OCI-LY7 (cell line): ENCODE data around the gene WDFY4. TPM values are rescaled to one million over a fixed set of nuclear protein-coding genes. Genes with fewer than 3 reads are reported as not detected.

Experiments used
- BruUV-seq: library from RNA; stranded (reverse); fragments of 400-500 nt; replicated peaks from 2 replicates; lab custom pipeline; 2021; lab: Mats Ljungman, UMichigan
- CTCF ChIA-PET: fragments of 300-600 bp; sonication (Branson Sonifier 250); formaldehyde crosslinking; loops from one replicate; lab custom pipeline; 2022; ENCODE audit warnings: antibody characterized with exemption; ENCODE audit not compliant: unreplicated experiment; lab: Charles Lee
- POLR2A ChIA-PET: fragments of 300-600 bp; sonication (Branson Sonifier 250); formaldehyde crosslinking; loops from one replicate; lab custom pipeline; 2022; ENCODE audit warnings: antibody characterized with exemption; lab: Charles Lee
- DNase-seq: peaks from one replicate; pipeline ENCODE4 v3.0.0-alpha.2; 2015; ENCODE audit warnings: low spot score
- H2AFZ ChIP-seq: fragments of 200-600 bp; sonication (generic), shearing (Covaris generic); 2 replicates; pipeline ENCODE4 v1.6.1; 2014; ENCODE audit warnings: mild to moderate bottlenecking, antibody characterized with exemption, low read length, moderate library complexity
- H3K27ac ChIP-seq: fragments of 200-600 bp; sonication (generic); 2 replicates; pipeline ENCODE4 v1.5.1; 2014; ENCODE audit warnings: mixed run types, low read depth, mild to moderate bottlenecking, moderate library complexity, low read length, inconsistent platforms; ENCODE audit not compliant: poor library complexity, severe bottlenecking
- H3K36me3 ChIP-seq: fragments of 200-600 bp; sonication (generic); 2 replicates; pipeline ENCODE4 v1.6.1; 2014; ENCODE audit warnings: mild to moderate bottlenecking, antibody characterized with exemption, low read length, moderate library complexity, mixed read lengths; ENCODE audit not compliant: insufficient read depth
- H3K4me1 ChIP-seq: fragments of 200-600 bp; sonication (generic); 2 replicates; pipeline ENCODE4 v1.5.1; 2014; ENCODE audit warnings: mild to moderate bottlenecking, low read length; ENCODE audit not compliant: insufficient read depth, poor library complexity, severe bottlenecking
- H3K4me2 ChIP-seq: fragments of 200-600 bp; sonication (generic); 2 replicates; pipeline ENCODE4 v1.6.1; 2014; ENCODE audit warnings: mild to moderate bottlenecking, low read length
- H3K4me3 ChIP-seq: fragments of 200-600 bp; sonication (generic); 2 replicates; pipeline ENCODE4 v1.5.1; 2014; ENCODE audit warnings: mild to moderate bottlenecking, low read depth, low read length; ENCODE audit not compliant: poor library complexity, severe bottlenecking
- H3K79me2 ChIP-seq: fragments of 200-600 bp; sonication (generic); 2 replicates; pipeline ENCODE4 v1.6.1; 2016; ENCODE audit warnings: low read depth, mild to moderate bottlenecking, low read length, moderate library complexity, mixed read lengths; ENCODE audit not compliant: insufficient read depth
- H3K9me2 ChIP-seq: fragments of 200-600 bp; sonication (generic); 2 replicates; pipeline ENCODE4 v1.6.1; 2016; ENCODE audit warnings: mild to moderate bottlenecking, low read length, mixed read lengths; ENCODE audit not compliant: insufficient read depth
- H3K9me3 ChIP-seq: fragments of 200-600 bp; sonication (generic); 2 replicates; pipeline ENCODE4 v1.6.1; 2014; ENCODE audit warnings: mild to moderate bottlenecking, mixed run types, low read length, mixed read lengths
- H4K20me1 ChIP-seq: fragments of 200-600 bp; sonication (generic); 2 replicates; pipeline ENCODE4 v1.6.1; 2014; ENCODE audit warnings: mild to moderate bottlenecking, antibody characterized with exemption, low read length, moderate library complexity, mixed read lengths; ENCODE audit not compliant: insufficient read depth
- EZH2phosphoT487 ChIP-seq: fragments of 200-600 bp; sonication (generic); IDR thresholded peaks from 2 replicates; pipeline ENCODE4 v1.6.1; 2018; ENCODE audit warnings: low read depth, borderline replicate concordance, mild to moderate bottlenecking, mixed run types, antibody characterized with exemption, low read length, moderate library complexity, mixed read lengths
- intact Hi-C: fragments of 100-400 bp; cut with micrococcal nuclease; formaldehyde crosslinking; loops from one replicate; pipeline ENCODE4 v1.10.0; 2022; ENCODE audit not compliant: unreplicated experiment
- total RNA-seq, 2 experiments: library from RNA; depleted of rRNA in 1 of 2; stranded (reverse); fragments of >200 nt in 1 of 2; shearing (Covaris generic) in 1 of 2; gene quantifications; 2 replicates each; pipeline ENCODE4 v1.2.3, GENCODE V29; 2014 to 2022
- TF ChIP-seq, protein P1 (sequence below): fragments of 200-600 bp; sonication (generic); conservative IDR thresholded peaks from 2 replicates; pipeline ENCODE4 v1.5.1; 2014; ENCODE audit warnings: mild to moderate bottlenecking, antibody characterized with exemption, low read length, moderate library complexity, mixed read lengths

The WDFY4 gene
- total RNA-seq, 2 experiments from 2014 or later = 51.5 to 85.6 TPM

DNA sequence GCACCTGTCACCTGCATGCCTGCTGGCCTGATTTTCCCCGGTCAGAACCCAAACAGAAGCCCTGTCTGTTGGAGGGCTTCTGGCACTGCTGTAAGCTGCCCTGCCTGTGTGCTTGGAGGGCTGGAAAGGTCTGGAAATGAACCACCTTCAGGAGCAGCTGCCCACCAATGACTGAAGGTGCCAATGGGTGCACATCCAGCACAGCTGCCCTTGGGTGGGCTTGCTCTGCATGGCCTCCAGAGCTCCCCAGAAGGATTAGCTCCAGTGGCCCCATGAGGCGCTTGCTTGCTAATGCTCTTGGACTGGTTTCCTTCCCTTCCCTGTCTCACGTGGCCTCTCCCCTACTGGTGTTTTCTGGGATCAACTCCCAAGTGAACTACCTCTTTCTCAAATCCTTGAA lies 43.2 kb downstream of the WDFY4 start:
- no peaks in the 10 kb centered on the region for H4K20me1 ChIP-seq
- no TSS peak for BruUV-seq
- ChIA-PET CTCF (no interaction called here), POLR2A (no interaction called here)
- DNase-seq = no peak
- no peaks in the 10 kb centered on the region for H3K4me1 ChIP-seq
- no peak overlapping the region for H3K4me3 ChIP-seq
- no peak overlapping the region for H2AFZ ChIP-seq
- TF ChIP-seq EZH2phosphoT487 = no peak
- no peak overlapping the region for H3K27ac ChIP-seq
- H3K9me2 ChIP-seq = no peaks in the 10 kb centered on the region
- peaks cover 98% of the 10 kb centered on the region for H3K36me3 ChIP-seq
- intact Hi-C loops = no loop called here
- H3K4me2 ChIP-seq = no peak overlapping the region
- H3K79me2 ChIP-seq = no peaks in the 10 kb centered on the region
- H3K9me3 ChIP-seq = no peaks in the 10 kb centered on the region

DNA sequence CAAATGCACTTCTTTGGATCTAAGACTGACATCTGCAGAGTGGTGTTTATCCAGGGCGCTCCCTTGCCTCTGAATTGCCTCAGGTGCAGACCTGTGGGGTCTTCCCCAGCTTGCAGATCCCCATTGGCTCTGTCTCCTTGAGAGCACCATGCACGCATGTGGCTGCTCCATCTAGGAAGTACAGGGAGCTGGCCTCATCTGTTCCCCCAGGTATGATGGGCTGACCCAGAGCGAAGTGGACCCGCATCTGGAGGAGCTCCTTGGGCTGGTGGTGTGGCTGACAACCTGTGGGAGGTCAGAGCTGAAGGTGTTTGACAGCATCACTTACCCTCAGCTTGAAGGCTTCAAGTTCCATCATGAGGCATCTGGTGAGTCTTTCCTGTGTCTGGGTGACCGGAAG lies 44.5 kb downstream of the WDFY4 start:
- CTCF ChIA-PET = no interaction called here

DNA sequence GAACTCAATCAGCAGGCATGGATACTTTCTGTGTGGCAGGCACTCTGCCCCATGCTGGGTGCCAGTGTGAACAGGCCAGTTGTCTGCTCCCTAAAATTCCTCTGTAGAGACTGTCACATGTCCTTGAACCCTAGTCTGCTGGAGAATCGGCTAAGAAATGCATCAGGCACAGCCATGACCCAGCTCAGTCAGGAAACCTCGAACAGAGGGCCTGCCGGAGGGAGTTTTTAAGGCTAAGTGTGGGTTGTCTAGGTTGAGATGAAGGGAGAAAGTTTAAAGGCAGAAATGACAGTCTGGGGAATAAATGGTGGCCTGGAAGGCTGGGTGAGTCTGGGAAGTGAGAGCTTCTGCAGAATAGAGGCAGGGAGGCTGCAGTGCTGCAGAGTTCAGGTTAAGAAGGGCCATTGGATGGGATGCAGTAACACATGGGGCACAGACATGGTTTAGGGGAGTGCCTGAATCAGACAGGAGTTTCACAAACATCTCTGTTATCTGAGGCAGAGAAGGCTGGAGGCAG lies 45.3 kb downstream of the WDFY4 start:
- Histone ChIP-seq H2AFZ (no peak overlapping the region), H4K20me1 (no peaks in the 10 kb centered on the region), H3K36me3 (peaks cover 99% of the 10 kb centered on the region), H3K4me1 (no peaks in the 10 kb centered on the region), H3K27ac (no peak overlapping the region), H3K79me2 (no peaks in the 10 kb centered on the region), H3K9me3 (no peaks in the 10 kb centered on the region), H3K9me2 (no peaks in the 10 kb centered on the region), H3K4me2 (no peak overlapping the region), H3K4me3 (no peak overlapping the region)
- DNase-seq = no peak
- ChIA-PET POLR2A (interaction anchor here (0.6 to 1.0 kb wide), 2 partner anchors 14 to 169 kb away, joined by 3 read pairs; no protein-coding TSS in a partner anchor), CTCF (no interaction called here)
- intact Hi-C loops = no loop called here
- no TSS peak for BruUV-seq
- TF ChIP-seq EZH2phosphoT487 = no peak
- TF ChIP-seq, protein P1, sequence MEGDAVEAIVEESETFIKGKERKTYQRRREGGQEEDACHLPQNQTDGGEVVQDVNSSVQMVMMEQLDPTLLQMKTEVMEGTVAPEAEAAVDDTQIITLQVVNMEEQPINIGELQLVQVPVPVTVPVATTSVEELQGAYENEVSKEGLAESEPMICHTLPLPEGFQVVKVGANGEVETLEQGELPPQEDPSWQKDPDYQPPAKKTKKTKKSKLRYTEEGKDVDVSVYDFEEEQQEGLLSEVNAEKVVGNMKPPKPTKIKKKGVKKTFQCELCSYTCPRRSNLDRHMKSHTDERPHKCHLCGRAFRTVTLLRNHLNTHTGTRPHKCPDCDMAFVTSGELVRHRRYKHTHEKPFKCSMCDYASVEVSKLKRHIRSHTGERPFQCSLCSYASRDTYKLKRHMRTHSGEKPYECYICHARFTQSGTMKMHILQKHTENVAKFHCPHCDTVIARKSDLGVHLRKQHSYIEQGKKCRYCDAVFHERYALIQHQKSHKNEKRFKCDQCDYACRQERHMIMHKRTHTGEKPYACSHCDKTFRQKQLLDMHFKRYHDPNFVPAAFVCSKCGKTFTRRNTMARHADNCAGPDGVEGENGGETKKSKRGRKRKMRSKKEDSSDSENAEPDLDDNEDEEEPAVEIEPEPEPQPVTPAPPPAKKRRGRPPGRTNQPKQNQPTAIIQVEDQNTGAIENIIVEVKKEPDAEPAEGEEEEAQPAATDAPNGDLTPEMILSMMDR = no peak

More for the DNA sequence above, 44.5 kb downstream of the WDFY4 start:
- no peak overlapping the region for H3K27ac ChIP-seq
- DNase-seq = no peak
- no peak overlapping the region for H2AFZ ChIP-seq
- H3K4me3 ChIP-seq = no peak overlapping the region
- H3K9me2 ChIP-seq = no peaks in the 10 kb centered on the region
- H3K4me1 ChIP-seq = no peaks in the 10 kb centered on the region
- peaks cover 98% of the 10 kb centered on the region for H3K36me3 ChIP-seq
- H3K79me2 ChIP-seq = no peaks in the 10 kb centered on the region
- intact Hi-C loops = no loop called here
- no peaks in the 10 kb centered on the region for H4K20me1 ChIP-seq
- no peak overlapping the region for H3K4me2 ChIP-seq
- POLR2A ChIA-PET = interaction anchor here (0.8 kb wide), 1 partner anchor 82 kb away, joined by 3 read pairs; no protein-coding TSS in a partner anchor
- BruUV-seq = no TSS peak
- no peak for TF ChIP-seq EZH2phosphoT487
- TF ChIP-seq, protein P1 = no peak
- H3K9me3 ChIP-seq = no peaks in the 10 kb centered on the region
